IPS-18a (cell line): ENCODE results near the gene FRMD3.

Experiments used
- H3K27ac ChIP-seq: one replicate; pipeline ENCODE4 v1.5.1; 2013; ENCODE audit warnings: low read length
- H3K27me3 ChIP-seq: one replicate; pipeline ENCODE4 v1.6.1; 2013; ENCODE audit warnings: mild to moderate bottlenecking, low read length; ENCODE audit not compliant: control insufficient read depth, insufficient read depth
- H3K36me3 ChIP-seq: one replicate; pipeline ENCODE4 v1.6.1; 2013; ENCODE audit warnings: low read depth, low read length; ENCODE audit not compliant: control insufficient read depth
- H3K4me1 ChIP-seq: one replicate; pipeline ENCODE4 v1.6.1; 2013; ENCODE audit warnings: low read depth, low read length; ENCODE audit not compliant: control insufficient read depth
- H3K4me3 ChIP-seq: one replicate; pipeline ENCODE4 v1.5.1; 2013; ENCODE audit warnings: low read length
- H3K9ac ChIP-seq: one replicate; pipeline ENCODE4 v1.6.1; 2013; ENCODE audit warnings: mild to moderate bottlenecking, low read length, moderate library complexity
- H3K9me3 ChIP-seq: one replicate; pipeline ENCODE4 v1.6.1; 2013; ENCODE audit warnings: low read depth, low read length; ENCODE audit not compliant: control insufficient read depth

The FRMD3 gene

GRCh38 chr9:83327750-83328622 lies 210.2 kb downstream of the FRMD3 start:
- Histone ChIP-seq H3K9ac (no peak overlapping the region), H3K9me3 (peaks cover 11% of the 10 kb centered on the region), H3K27ac (no peak overlapping the region), H3K4me1 (no peaks in the 10 kb centered on the region), H3K27me3 (no peaks in the 10 kb centered on the region), H3K4me3 (no peak overlapping the region), H3K36me3 (no peaks in the 10 kb centered on the region)

- Histone ChIP-seq H3K36me3 (no peaks in the 10 kb centered on the region), H3K27me3 (no peaks in the 10 kb centered on the region), H3K9me3 (peaks cover 11% of the 10 kb centered on the region), H3K9ac (no peak overlapping the region), H3K27ac (no peak overlapping the region), H3K4me3 (no peak overlapping the region), H3K4me1 (no peaks in the 10 kb centered on the region)
Observed at GRCh38 chr9:83327323-83327722, 210.9 kb downstream of the FRMD3 start.

- H3K27me3 ChIP-seq, result no peaks in the 10 kb centered on the region
- no peak overlapping the region for H3K9ac ChIP-seq
- no peaks in the 10 kb centered on the region for H3K9me3 ChIP-seq
- H3K4me3 ChIP-seq, result no peak overlapping the region
- no peaks in the 10 kb centered on the region for H3K4me1 ChIP-seq
- no peak overlapping the region for H3K27ac ChIP-seq
- H3K36me3 ChIP-seq, result no peaks in the 10 kb centered on the region
Observed at GRCh38 chr9:83323148-83323547, 215.1 kb downstream of the FRMD3 start.

- Histone ChIP-seq H3K27me3 (no peaks in the 10 kb centered on the region), H3K27ac (no peak overlapping the region), H3K4me3 (no peak overlapping the region), H3K9ac (no peak overlapping the region), H3K36me3 (no peaks in the 10 kb centered on the region), H3K9me3 (no peaks in the 10 kb centered on the region), H3K4me1 (no peaks in the 10 kb centered on the region)
Observed at GRCh38 chr9:83322438-83322837, 215.8 kb downstream of the FRMD3 start.

GRCh38 chr9:83317244-83317643 lies 221.0 kb downstream of the FRMD3 start:
- Histone ChIP-seq H3K27me3 (no peaks in the 10 kb centered on the region), H3K4me1 (no peaks in the 10 kb centered on the region), H3K36me3 (no peaks in the 10 kb centered on the region)

GRCh38 chr9:83315649-83316048 lies 222.6 kb downstream of the FRMD3 start:
- H3K36me3 ChIP-seq, result no peaks in the 10 kb centered on the region
- no peaks in the 10 kb centered on the region for H3K4me1 ChIP-seq
- no peaks in the 10 kb centered on the region for H3K9me3 ChIP-seq
- no peak overlapping the region for H3K9ac ChIP-seq
- H3K27me3 ChIP-seq, result no peaks in the 10 kb centered on the region
- H3K27ac ChIP-seq, result no peak overlapping the region
- H3K4me3 ChIP-seq, result no peak overlapping the region

More at GRCh38 chr9:83317244-83317643, 221.0 kb downstream of the FRMD3 start:
- Histone ChIP-seq H3K9ac (no peak overlapping the region), H3K4me3 (no peak overlapping the region), H3K27ac (no peak overlapping the region), H3K9me3 (no peaks in the 10 kb centered on the region)

GRCh38 chr9:83313781-83314180 lies 224.4 kb downstream of the FRMD3 start:
- Histone ChIP-seq H3K27me3 (no peaks in the 10 kb centered on the region), H3K4me1 (no peaks in the 10 kb centered on the region), H3K27ac (no peak overlapping the region), H3K9ac (no peak overlapping the region), H3K36me3 (no peaks in the 10 kb centered on the region), H3K9me3 (no peaks in the 10 kb centered on the region), H3K4me3 (no peak overlapping the region)

- Histone ChIP-seq H3K4me3 (no peak overlapping the region), H3K27ac (no peak overlapping the region), H3K4me1 (no peaks in the 10 kb centered on the region), H3K36me3 (no peaks in the 10 kb centered on the region), H3K9ac (no peak overlapping the region), H3K27me3 (no peaks in the 10 kb centered on the region), H3K9me3 (no peaks in the 10 kb centered on the region)
Observed at GRCh38 chr9:83312537-83312936, 225.7 kb downstream of the FRMD3 start.

GRCh38 chr9:83307066-83307724 lies 231.0 kb downstream of the FRMD3 start:
- Histone ChIP-seq H3K4me1 (no peaks in the 10 kb centered on the region), H3K36me3 (no peaks in the 10 kb centered on the region), H3K27me3 (no peaks in the 10 kb centered on the region), H3K4me3 (no peak overlapping the region), H3K27ac (no peak overlapping the region), H3K9ac (no peak overlapping the region), H3K9me3 (no peaks in the 10 kb centered on the region)

- no peaks in the 10 kb centered on the region for H3K9me3 ChIP-seq
- H3K36me3 ChIP-seq, result no peaks in the 10 kb centered on the region
- no peaks in the 10 kb centered on the region for H3K27me3 ChIP-seq
- H3K4me3 ChIP-seq, result no peak overlapping the region
- H3K9ac ChIP-seq, result no peak overlapping the region
- no peak overlapping the region for H3K27ac ChIP-seq
- H3K4me1 ChIP-seq, result no peaks in the 10 kb centered on the region
Observed at GRCh38 chr9:83304686-83305085, 233.5 kb downstream of the FRMD3 start.

GRCh38 chr9:83299571-83299970 lies 238.6 kb downstream of the FRMD3 start:
- Histone ChIP-seq H3K4me3 (no peak overlapping the region), H3K27ac (no peak overlapping the region), H3K36me3 (no peaks in the 10 kb centered on the region), H3K4me1 (no peaks in the 10 kb centered on the region), H3K9me3 (no peaks in the 10 kb centered on the region), H3K27me3 (no peaks in the 10 kb centered on the region), H3K9ac (no peak overlapping the region)

GRCh38 chr9:83299094-83299493 lies 239.1 kb downstream of the FRMD3 start:
- Histone ChIP-seq H3K36me3 (no peaks in the 10 kb centered on the region), H3K4me3 (no peak overlapping the region), H3K9me3 (no peaks in the 10 kb centered on the region), H3K27me3 (no peaks in the 10 kb centered on the region), H3K9ac (no peak overlapping the region), H3K4me1 (no peaks in the 10 kb centered on the region), H3K27ac (no peak overlapping the region)
